Measurements from ENCODE around the gene NRN1.

GRCh38 chr6:6033858-6034257, 27.1 kb upstream of the NRN1 start:
- TF ChIP-seq, protein P1, sequence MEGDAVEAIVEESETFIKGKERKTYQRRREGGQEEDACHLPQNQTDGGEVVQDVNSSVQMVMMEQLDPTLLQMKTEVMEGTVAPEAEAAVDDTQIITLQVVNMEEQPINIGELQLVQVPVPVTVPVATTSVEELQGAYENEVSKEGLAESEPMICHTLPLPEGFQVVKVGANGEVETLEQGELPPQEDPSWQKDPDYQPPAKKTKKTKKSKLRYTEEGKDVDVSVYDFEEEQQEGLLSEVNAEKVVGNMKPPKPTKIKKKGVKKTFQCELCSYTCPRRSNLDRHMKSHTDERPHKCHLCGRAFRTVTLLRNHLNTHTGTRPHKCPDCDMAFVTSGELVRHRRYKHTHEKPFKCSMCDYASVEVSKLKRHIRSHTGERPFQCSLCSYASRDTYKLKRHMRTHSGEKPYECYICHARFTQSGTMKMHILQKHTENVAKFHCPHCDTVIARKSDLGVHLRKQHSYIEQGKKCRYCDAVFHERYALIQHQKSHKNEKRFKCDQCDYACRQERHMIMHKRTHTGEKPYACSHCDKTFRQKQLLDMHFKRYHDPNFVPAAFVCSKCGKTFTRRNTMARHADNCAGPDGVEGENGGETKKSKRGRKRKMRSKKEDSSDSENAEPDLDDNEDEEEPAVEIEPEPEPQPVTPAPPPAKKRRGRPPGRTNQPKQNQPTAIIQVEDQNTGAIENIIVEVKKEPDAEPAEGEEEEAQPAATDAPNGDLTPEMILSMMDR (IDR thresholded peaks at IDR 0.05) = no peak
- TF ChIP-seq POLR2AphosphoS5 (IDR thresholded peaks at IDR 0.05) (no peak), EP300 (IDR thresholded peaks at IDR 0.05) (no peak)
